HFFc6 (cell line): ENCODE results near the gene ARHGAP24. TPM values are rescaled to one million over a fixed set of nuclear protein-coding genes. Genes with fewer than 3 reads are reported as not detected.
A peak's percentile ranks its signal among the peaks of the same experiment; 100 is the strongest.
"Not testable (repeated sequence)": the region's sequence is repeated elsewhere in the genome, so short reads cannot be mapped to it uniquely, and the experiment has no call there.

Experiments used
- DNase-seq: peaks from one replicate; pipeline ENCODE4 v3.0.0-alpha.2; 2018
- H3K27ac Mint-ChIP-seq: 2 replicates; pipeline ENCODE4 v1.8.0; 2020; ENCODE audit warnings: mild to moderate bottlenecking, mixed read lengths
- H3K27me3 Mint-ChIP-seq: 2 replicates; pipeline ENCODE4 v1.8.0; 2021; ENCODE audit warnings: mild to moderate bottlenecking, moderate library complexity, mixed read lengths; ENCODE audit not compliant: insufficient read depth
- H3K36me3 Mint-ChIP-seq: 2 replicates; pipeline ENCODE4 v1.8.0; 2021; ENCODE audit warnings: low read depth, mixed read lengths
- H3K4me1 Mint-ChIP-seq: 2 replicates; pipeline ENCODE4 v1.8.0; 2020; ENCODE audit warnings: low read depth, mixed read lengths
- H3K4me3 Mint-ChIP-seq: 2 replicates; pipeline ENCODE4 v1.8.0; 2020; ENCODE audit warnings: mild to moderate bottlenecking, moderate library complexity, mixed read lengths
- H3K9me3 Mint-ChIP-seq: 2 replicates; pipeline ENCODE4 v1.8.0; 2020; ENCODE audit warnings: mild to moderate bottlenecking, mixed read lengths
- total RNA-seq, 6 experiments: library from RNA; stranded (reverse); fragmentation: NEBNext Ultra II Directional; extraction: Animal tissue kit (Norgen Biotek cat#: 25700); gene quantifications; 2 replicates in 1 of 6; 3 replicates in 5 of 6; pipeline ENCODE4 v1.2.3, GENCODE V29; 2021
- TF ChIP-seq, protein P1 (sequence below): fragments of 200-600 bp; sonication (generic); IDR thresholded peaks from 2 replicates; pipeline ENCODE4 v1.5.0; 2021; ENCODE audit warnings: antibody characterized with exemption, mild to moderate bottlenecking

ARHGAP24 gene
- total RNA-seq, 6 experiments from 2014 or later = 13.6 to 28.3 (median 15.2) TPM

DNA sequence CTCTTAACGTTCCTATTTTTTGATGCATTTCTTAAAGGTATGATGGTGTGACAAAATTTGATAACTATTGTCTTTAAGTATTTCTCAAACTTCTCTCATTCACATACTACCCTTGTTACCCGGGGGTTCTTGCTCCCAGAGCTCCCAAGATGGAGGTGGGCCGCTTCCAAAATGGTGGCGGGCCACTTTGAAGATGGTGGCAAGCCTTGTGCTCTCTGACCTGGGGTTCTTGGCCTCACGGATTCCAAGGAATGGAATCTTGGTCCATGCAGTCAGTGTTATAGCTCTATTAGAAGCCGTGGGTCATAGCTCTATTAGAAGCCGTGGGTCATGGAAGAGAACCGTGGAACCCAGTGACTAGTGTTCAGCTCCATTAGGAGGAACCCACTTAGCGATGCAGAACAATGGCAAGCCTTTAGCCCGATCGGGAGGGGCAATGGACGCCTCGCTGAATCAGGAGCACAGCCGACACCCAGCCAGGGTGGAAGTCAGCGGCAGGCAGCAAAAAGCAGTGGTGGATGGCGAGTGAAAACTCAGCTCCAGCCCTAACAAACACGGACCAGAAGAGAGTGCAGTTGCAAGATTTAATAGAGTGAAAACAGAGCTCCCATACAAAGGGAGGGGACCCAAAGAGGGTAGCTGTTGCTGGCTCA, 481.5 kb downstream of the ARHGAP24 start:
- H3K36me3 Mint-ChIP-seq = no peaks in the 10 kb centered on the region
- TF ChIP-seq, protein P1, sequence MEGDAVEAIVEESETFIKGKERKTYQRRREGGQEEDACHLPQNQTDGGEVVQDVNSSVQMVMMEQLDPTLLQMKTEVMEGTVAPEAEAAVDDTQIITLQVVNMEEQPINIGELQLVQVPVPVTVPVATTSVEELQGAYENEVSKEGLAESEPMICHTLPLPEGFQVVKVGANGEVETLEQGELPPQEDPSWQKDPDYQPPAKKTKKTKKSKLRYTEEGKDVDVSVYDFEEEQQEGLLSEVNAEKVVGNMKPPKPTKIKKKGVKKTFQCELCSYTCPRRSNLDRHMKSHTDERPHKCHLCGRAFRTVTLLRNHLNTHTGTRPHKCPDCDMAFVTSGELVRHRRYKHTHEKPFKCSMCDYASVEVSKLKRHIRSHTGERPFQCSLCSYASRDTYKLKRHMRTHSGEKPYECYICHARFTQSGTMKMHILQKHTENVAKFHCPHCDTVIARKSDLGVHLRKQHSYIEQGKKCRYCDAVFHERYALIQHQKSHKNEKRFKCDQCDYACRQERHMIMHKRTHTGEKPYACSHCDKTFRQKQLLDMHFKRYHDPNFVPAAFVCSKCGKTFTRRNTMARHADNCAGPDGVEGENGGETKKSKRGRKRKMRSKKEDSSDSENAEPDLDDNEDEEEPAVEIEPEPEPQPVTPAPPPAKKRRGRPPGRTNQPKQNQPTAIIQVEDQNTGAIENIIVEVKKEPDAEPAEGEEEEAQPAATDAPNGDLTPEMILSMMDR = no peak
- H3K9me3 Mint-ChIP-seq = no peaks in the 10 kb centered on the region
- no peaks in the 10 kb centered on the region; the same call in none of the 2 replicates for H3K27me3 Mint-ChIP-seq
- H3K4me3 Mint-ChIP-seq = no peak overlapping the region
- DNase-seq = no peak
- H3K27ac Mint-ChIP-seq = peak overlapping the region; percentile 33; the same call in 1 of the 2 replicates
- peaks cover 52% of the 10 kb centered on the region for H3K4me1 Mint-ChIP-seq

DNA sequence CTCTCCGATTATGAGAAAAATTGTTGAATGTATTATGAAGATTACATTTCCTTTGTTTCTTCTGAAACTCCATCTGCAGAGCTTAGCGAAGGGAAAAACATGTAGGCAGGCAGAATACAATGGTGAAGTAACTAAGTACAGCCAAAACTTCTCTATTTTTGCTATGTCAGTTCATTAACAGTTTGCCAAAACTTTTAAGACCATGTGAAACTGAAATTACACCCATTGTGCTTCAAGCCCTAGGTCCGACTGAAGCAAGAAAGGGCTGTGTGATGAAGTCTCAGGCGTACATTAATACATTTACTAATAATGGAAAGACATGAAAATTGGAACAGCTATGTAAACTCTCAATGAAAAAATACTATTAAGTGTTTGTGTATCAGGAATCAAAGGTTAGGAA, 486.9 kb downstream of the ARHGAP24 start:
- Mint-ChIP-seq H3K9me3 (no peaks in the 10 kb centered on the region), H3K36me3 (peaks cover 8% of the 10 kb centered on the region; the same call in 1 of the 2 replicates), H3K27ac (no peak overlapping the region), H3K27me3 (no peaks in the 10 kb centered on the region), H3K4me1 (peaks cover 51% of the 10 kb centered on the region), H3K4me3 (no peak overlapping the region)
- DNase-seq = no peak
- TF ChIP-seq, protein P1 = no peak

DNA sequence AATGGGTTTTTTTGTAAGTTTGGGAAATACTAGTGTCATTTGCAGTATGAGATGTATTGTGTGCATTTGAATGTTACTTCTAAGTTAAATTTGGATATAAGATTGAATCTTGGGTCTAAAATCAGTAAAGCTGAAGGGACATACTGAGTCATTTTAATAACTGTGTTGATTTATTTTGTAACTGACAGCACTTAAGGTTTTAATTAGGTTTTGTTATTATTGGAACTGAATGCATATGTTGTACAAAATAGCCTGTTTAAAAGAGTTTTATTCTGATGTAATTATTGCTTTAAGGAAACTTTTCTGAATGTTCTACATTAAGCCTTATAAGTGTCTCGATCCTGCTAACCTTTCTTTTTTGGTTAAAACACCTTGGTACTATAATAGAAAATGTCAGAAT, 488.3 kb downstream of the ARHGAP24 start:
- no peak overlapping the region for H3K27ac Mint-ChIP-seq
- H3K4me1 Mint-ChIP-seq = peaks cover 57% of the 10 kb centered on the region
- H3K9me3 Mint-ChIP-seq = no peaks in the 10 kb centered on the region

DNA sequence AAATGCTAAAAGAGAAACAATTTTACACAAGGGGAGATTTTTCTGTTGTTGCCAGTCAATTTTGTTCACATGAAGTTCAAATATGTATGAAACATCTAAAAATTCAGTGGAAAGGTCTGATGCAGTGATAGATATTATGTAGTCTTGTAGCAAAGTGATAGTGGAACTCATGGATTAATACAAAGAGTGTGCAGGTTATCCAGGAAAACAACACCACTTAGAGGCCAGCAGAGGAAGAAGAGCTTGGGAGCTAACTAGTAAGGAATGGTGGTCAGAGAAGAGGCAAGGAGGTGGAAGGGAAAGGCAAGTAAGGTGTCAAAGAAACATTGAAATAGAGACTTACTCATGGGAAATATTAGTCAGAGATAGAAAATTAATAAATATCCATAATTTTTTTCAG, 489.3 kb downstream of the ARHGAP24 start:
- H3K36me3 Mint-ChIP-seq = peaks cover 8% of the 10 kb centered on the region; the same call in 1 of the 2 replicates
- H3K27ac Mint-ChIP-seq = no peak overlapping the region
- H3K4me3 Mint-ChIP-seq = no peak overlapping the region
- TF ChIP-seq, protein P1 = peak; percentile 49; the same call in 1 of the 2 replicates
- H3K4me1 Mint-ChIP-seq = peaks cover 68% of the 10 kb centered on the region
- H3K27me3 Mint-ChIP-seq = no peaks in the 10 kb centered on the region
- no peak for DNase-seq
- no peaks in the 10 kb centered on the region for H3K9me3 Mint-ChIP-seq

More for the DNA sequence above, 488.3 kb downstream of the ARHGAP24 start:
- DNase-seq = no peak
- TF ChIP-seq, protein P1 = no peak
- Mint-ChIP-seq H3K27me3 (no peaks in the 10 kb centered on the region), H3K4me3 (no peak overlapping the region), H3K36me3 (peaks cover 8% of the 10 kb centered on the region; the same call in 1 of the 2 replicates)

DNA sequence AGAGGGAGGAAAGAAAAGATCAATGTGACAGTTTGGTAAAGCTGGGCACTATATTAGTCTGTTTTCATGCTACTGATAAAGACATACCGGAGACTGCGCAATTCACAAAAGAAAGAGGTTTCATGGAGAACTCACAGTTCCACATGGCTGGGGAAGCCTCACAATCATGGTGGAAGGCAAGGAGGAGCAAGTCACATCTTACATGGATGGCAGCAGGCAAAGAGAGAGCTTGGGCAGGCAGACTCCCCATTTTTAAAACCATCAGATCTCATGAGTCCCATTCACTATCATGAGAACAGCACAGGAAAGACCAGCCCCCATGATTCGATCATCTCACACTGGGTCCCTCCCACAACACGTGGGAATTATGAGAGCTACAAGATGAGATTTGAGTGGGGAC, 490.1 kb downstream of the ARHGAP24 start:
- not testable (repeated sequence) for H3K27ac Mint-ChIP-seq, H3K36me3 Mint-ChIP-seq, H3K9me3 Mint-ChIP-seq, H3K27me3 Mint-ChIP-seq, DNase-seq, H3K4me3 Mint-ChIP-seq
- H3K4me1 Mint-ChIP-seq = peaks cover 75% of the 10 kb centered on the region

DNA sequence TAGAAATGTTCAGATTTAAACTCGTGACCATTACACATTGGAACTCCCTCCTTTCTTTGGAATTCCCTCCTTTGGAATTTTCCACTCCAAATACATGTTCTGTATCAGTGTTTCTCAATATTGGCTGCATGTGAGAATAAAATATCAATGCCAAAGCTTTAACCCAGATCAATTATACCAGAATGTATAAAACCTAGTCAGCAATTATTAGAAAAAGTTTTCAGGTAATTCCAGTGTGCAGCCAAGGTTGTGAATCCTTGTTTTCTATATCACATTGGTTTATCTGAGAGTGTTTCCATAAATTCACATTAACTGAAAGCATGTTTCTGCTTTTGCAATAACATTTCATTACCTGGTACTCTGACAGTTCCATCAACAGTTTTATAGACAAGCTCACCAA, 490.6 kb downstream of the ARHGAP24 start:
- TF ChIP-seq, protein P1 = no peak
- H3K27ac Mint-ChIP-seq = no peak overlapping the region
- H3K36me3 Mint-ChIP-seq = peaks cover 8% of the 10 kb centered on the region; the same call in 1 of the 2 replicates
- H3K4me1 Mint-ChIP-seq = peaks cover 80% of the 10 kb centered on the region
- no peak overlapping the region for H3K4me3 Mint-ChIP-seq
- DNase-seq = no peak
- H3K9me3 Mint-ChIP-seq = no peaks in the 10 kb centered on the region
- no peaks in the 10 kb centered on the region; the same call in 1 of the 2 replicates for H3K27me3 Mint-ChIP-seq
